HEK293 (cell line): Measurements from ENCODE around the gene FALEC.

Experiments used
- HIC1 ChIP-seq: fragments of 450-650 bp; formaldehyde crosslinking; IDR thresholded peaks from 2 replicates; pipeline ENCODE4 v1.5.1; 2016; ENCODE audit warnings: missing biosample characterization, missing genetic modification characterization
- HOXD13 ChIP-seq: sonication (generic); formaldehyde crosslinking; IDR thresholded peaks from 2 replicates; pipeline ENCODE4 v1.8.0; 2022; ENCODE audit warnings: missing genetic modification reagents, borderline replicate concordance
- KLF8 ChIP-seq: fragments of 450-650 bp; formaldehyde crosslinking; IDR thresholded peaks from 2 replicates; pipeline ENCODE4 v1.5.1; 2016; ENCODE audit warnings: missing biosample characterization, missing genetic modification characterization
- REST ChIP-seq: fragments of 450-650 bp; formaldehyde crosslinking; IDR thresholded peaks from 2 replicates; pipeline ENCODE4 v1.5.1; 2016; ENCODE audit warnings: missing biosample characterization, missing genetic modification characterization
- SCRT1 ChIP-seq: fragments of 450-650 bp; formaldehyde crosslinking; IDR thresholded peaks from 2 replicates; pipeline ENCODE4 v1.5.1; 2016; ENCODE audit warnings: missing biosample characterization, missing genetic modification characterization, borderline replicate concordance
- SP7 ChIP-seq: fragments of 450-650 bp; formaldehyde crosslinking; IDR thresholded peaks from 2 replicates; pipeline ENCODE4 v1.5.1; 2016; ENCODE audit warnings: missing biosample characterization, missing genetic modification characterization
- ZBTB21 ChIP-seq: fragments of 450-650 bp; formaldehyde crosslinking; IDR thresholded peaks from 2 replicates; pipeline ENCODE4 v1.5.1; 2017; ENCODE audit warnings: missing biosample characterization, missing genetic modification characterization
- ZBTB48 ChIP-seq: fragments of 450-650 bp; formaldehyde crosslinking; IDR thresholded peaks from 2 replicates; pipeline ENCODE4 v1.5.1; 2016; ENCODE audit warnings: missing biosample characterization, missing genetic modification characterization
- ZBTB8A ChIP-seq: fragments of 450-650 bp; formaldehyde crosslinking; IDR thresholded peaks from 2 replicates; pipeline ENCODE4 v1.5.1; 2016; ENCODE audit warnings: missing biosample characterization, missing genetic modification characterization
- ZNF148 ChIP-seq: fragments of 450-650 bp; formaldehyde crosslinking; IDR thresholded peaks from 2 replicates; pipeline ENCODE4 v1.5.0; 2017; ENCODE audit warnings: missing biosample characterization, missing genetic modification characterization, borderline replicate concordance
- ZNF157 ChIP-seq: fragments of 450-650 bp; formaldehyde crosslinking; IDR thresholded peaks from 2 replicates; pipeline ENCODE4 v1.5.1; 2016; ENCODE audit warnings: missing biosample characterization, missing genetic modification characterization
- ZNF16 ChIP-seq: fragments of 450-650 bp; formaldehyde crosslinking; IDR thresholded peaks from 2 replicates; pipeline ENCODE4 v1.5.1; 2016; ENCODE audit warnings: low read depth, missing biosample characterization, missing genetic modification characterization
- ZNF24 ChIP-seq: fragments of 450-650 bp; formaldehyde crosslinking; IDR thresholded peaks from 2 replicates; pipeline ENCODE4 v1.5.1; 2016; ENCODE audit warnings: missing biosample characterization, missing genetic modification characterization
- ZNF324 ChIP-seq: fragments of 450-650 bp; formaldehyde crosslinking; IDR thresholded peaks from 2 replicates; pipeline ENCODE4 v1.5.1; 2016; ENCODE audit warnings: missing biosample characterization, missing genetic modification characterization
- ZNF335 ChIP-seq: fragments of 450-650 bp; formaldehyde crosslinking; conservative IDR thresholded peaks from 2 replicates; pipeline ENCODE4 v1.5.1; 2016; ENCODE audit warnings: missing biosample characterization, missing genetic modification characterization
- ZNF426 ChIP-seq: fragments of 450-650 bp; formaldehyde crosslinking; IDR thresholded peaks from 2 replicates; pipeline ENCODE4 v1.5.1; 2017; ENCODE audit warnings: missing biosample characterization, missing genetic modification characterization, mild to moderate bottlenecking, inconsistent platforms, moderate library complexity
- ZNF513 ChIP-seq: fragments of 450-650 bp; IDR thresholded peaks from 2 replicates; pipeline ENCODE4 v1.5.1; 2018; ENCODE audit warnings: missing biosample characterization, missing genetic modification characterization
- ZNF521 ChIP-seq: fragments of 450-650 bp; formaldehyde crosslinking; IDR thresholded peaks from 2 replicates; pipeline ENCODE4 v1.5.1; 2017; ENCODE audit warnings: missing biosample characterization, mild to moderate bottlenecking, missing genetic modification characterization
- ZNF544 ChIP-seq: fragments of 450-650 bp; formaldehyde crosslinking; IDR thresholded peaks from 2 replicates; pipeline ENCODE4 v1.5.0; 2017; ENCODE audit warnings: missing biosample characterization, missing genetic modification characterization
- ZNF549 ChIP-seq: fragments of 450-650 bp; IDR thresholded peaks from 2 replicates; pipeline ENCODE4 v1.5.1; 2018; ENCODE audit warnings: missing biosample characterization, missing genetic modification characterization, mild to moderate bottlenecking, inconsistent platforms, moderate library complexity
- ZNF560 ChIP-seq: fragments of 450-650 bp; formaldehyde crosslinking; IDR thresholded peaks from 2 replicates; pipeline ENCODE4 v1.5.1; 2017; ENCODE audit warnings: missing biosample characterization, missing genetic modification characterization, borderline replicate concordance
- ZNF571 ChIP-seq: fragments of 450-650 bp; formaldehyde crosslinking; IDR thresholded peaks from 2 replicates; pipeline ENCODE4 v1.5.0; 2017; ENCODE audit warnings: missing biosample characterization, missing genetic modification characterization
- ZNF600 ChIP-seq: fragments of 450-650 bp; formaldehyde crosslinking; IDR thresholded peaks from 2 replicates; pipeline ENCODE4 v1.5.1; 2016; ENCODE audit warnings: missing biosample characterization, missing genetic modification characterization
- ZNF621 ChIP-seq: fragments of 450-650 bp; formaldehyde crosslinking; IDR thresholded peaks from 2 replicates; pipeline ENCODE4 v1.5.1; 2017; ENCODE audit warnings: missing biosample characterization, missing genetic modification characterization
- ZNF664 ChIP-seq: fragments of 450-650 bp; formaldehyde crosslinking; IDR thresholded peaks from 2 replicates; pipeline ENCODE4 v1.5.1; 2016; ENCODE audit warnings: missing biosample characterization, missing genetic modification characterization
- ZNF670 ChIP-seq: fragments of 450-650 bp; formaldehyde crosslinking; IDR thresholded peaks from 2 replicates; pipeline ENCODE4 v1.5.1; 2016; ENCODE audit warnings: missing biosample characterization, missing genetic modification characterization, low read depth
- ZNF704 ChIP-seq: fragments of 450-650 bp; formaldehyde crosslinking; IDR thresholded peaks from 2 replicates; pipeline ENCODE4 v1.5.1; 2016; ENCODE audit warnings: missing biosample characterization, missing genetic modification characterization
- ZNF837 ChIP-seq: fragments of 450-650 bp; formaldehyde crosslinking; IDR thresholded peaks from 2 replicates; pipeline ENCODE4 v1.5.1; 2016; ENCODE audit warnings: missing biosample characterization, missing genetic modification characterization
- ZSCAN5A ChIP-seq: fragments of 450-650 bp; formaldehyde crosslinking; IDR thresholded peaks from 2 replicates; pipeline ENCODE4 v1.5.1; 2016; ENCODE audit warnings: missing biosample characterization, missing genetic modification characterization

FALEC gene

GRCh38 chr1:150516050-150516591 lies 569 bp downstream of the FALEC start (continued):
- TF ChIP-seq REST (tag by site-specific recombination) (0 out of 2 replicates have a peak, but pooled peaks have one; percentile 28), ZNF513 (no peak), ZNF335 (tag by site-specific recombination) (peak; percentile 10; the same call in 1 of the 2 replicates), ZNF560 (tag by site-specific recombination) (no peak), KLF8 (tag by site-specific recombination) (peak; percentile 50), HIC1 (tag by site-specific recombination) (no peak), SCRT1 (tag by site-specific recombination) (no peak), ZBTB8A (tag by site-specific recombination) (peak; percentile 18; the same call in 1 of the 2 replicates), ZNF324 (tag by site-specific recombination) (no peak; the same call in 1 of the 2 replicates), ZNF426 (tag by site-specific recombination) (no peak), ZNF148 (tag by site-specific recombination) (no peak), ZNF549 (tag by site-specific recombination) (no peak), ZSCAN5A (tag by site-specific recombination) (no peak), ZNF664 (tag by site-specific recombination) (no peak), ZNF600 (tag by site-specific recombination) (no peak), ZNF544 (tag by site-specific recombination) (no peak), HOXD13 (no peak), ZNF837 (tag by site-specific recombination) (no peak), ZNF16 (no peak), ZNF704 (no peak), ZNF157 (no peak), ZNF571 (tag by site-specific recombination) (no peak), ZBTB48 (tag by site-specific recombination) (0 out of 2 replicates have a peak, but pooled peaks have one; percentile 27), ZNF24 (tag by site-specific recombination) (0 out of 2 replicates have a peak, but pooled peaks have one; percentile 6), SP7 (tag by site-specific recombination) (no peak), ZNF621 (tag by site-specific recombination) (no peak), ZBTB21 (tag by site-specific recombination) (no peak), ZNF521 (no peak), ZNF670 (tag by site-specific recombination) (no peak)
